ENCODE results near the gene PLXND1. TPM values are rescaled to one million over a fixed set of nuclear protein-coding genes. Genes with fewer than 3 reads are reported as not detected.

PLXND1 gene
- total and polyA plus RNA-seq, 2 donors from 2014 or later = 67.0 to 152 TPM

DNA sequence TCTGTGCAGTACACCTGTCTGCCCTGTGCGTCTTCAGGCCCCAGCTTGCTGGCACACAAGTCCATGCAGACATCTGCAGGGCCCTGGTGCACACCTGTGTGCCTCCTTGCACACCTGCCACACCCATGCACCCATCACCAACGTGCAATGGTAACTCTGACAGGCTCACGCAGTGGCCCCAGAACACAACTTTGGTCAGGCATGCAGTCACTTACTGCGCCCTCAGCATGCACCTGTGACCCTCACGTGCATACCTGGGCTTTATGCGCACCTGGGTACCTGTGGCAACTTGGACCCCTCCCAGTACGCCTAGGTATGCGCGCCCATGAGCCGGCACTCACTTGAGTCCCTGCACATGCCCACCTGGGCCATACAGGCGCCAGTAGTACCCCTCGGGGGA is 1.7 kb downstream of the PLXND1 start:
- Histone ChIP-seq H3K36me3 (ENCODE audit: control insufficient read depth in 2 of 3, insufficient read depth in 3 of 3, low read length in 3 of 3) (no peaks in the 10 kb centered on the region), H3K4me3 (ENCODE audit: low read length in 3 of 3) (peak overlapping the region; percentile 69 to 79 (median 79)), H3K27me3 (ENCODE audit: control insufficient read depth, insufficient read depth, low read length) (no peaks in the 10 kb centered on the region), H3K27ac (ENCODE audit: low read depth in 2 of 2, low read length in 2 of 2) (peak overlapping the region; percentile 47 to 74), H3K4me1 (ENCODE audit: control insufficient read depth in 2 of 3, insufficient read depth in 2 of 3, low read depth in 1 of 3, low read length in 3 of 3) (peaks cover 0 to 42% (median 9%) of the 10 kb centered on the region in 3 donors), H3K9ac (ENCODE audit: low read length in 3 of 3) (peak overlapping the region; percentile 48 to 71 (median 60)), H3K9me3 (ENCODE audit: control insufficient read depth in 2 of 3, insufficient read depth in 1 of 3, low read length in 3 of 3) (no peaks in the 10 kb centered on the region)
- peak in 1 of 5 donors; percentile 70 for DNase-seq
- TF ChIP-seq, protein P1, sequence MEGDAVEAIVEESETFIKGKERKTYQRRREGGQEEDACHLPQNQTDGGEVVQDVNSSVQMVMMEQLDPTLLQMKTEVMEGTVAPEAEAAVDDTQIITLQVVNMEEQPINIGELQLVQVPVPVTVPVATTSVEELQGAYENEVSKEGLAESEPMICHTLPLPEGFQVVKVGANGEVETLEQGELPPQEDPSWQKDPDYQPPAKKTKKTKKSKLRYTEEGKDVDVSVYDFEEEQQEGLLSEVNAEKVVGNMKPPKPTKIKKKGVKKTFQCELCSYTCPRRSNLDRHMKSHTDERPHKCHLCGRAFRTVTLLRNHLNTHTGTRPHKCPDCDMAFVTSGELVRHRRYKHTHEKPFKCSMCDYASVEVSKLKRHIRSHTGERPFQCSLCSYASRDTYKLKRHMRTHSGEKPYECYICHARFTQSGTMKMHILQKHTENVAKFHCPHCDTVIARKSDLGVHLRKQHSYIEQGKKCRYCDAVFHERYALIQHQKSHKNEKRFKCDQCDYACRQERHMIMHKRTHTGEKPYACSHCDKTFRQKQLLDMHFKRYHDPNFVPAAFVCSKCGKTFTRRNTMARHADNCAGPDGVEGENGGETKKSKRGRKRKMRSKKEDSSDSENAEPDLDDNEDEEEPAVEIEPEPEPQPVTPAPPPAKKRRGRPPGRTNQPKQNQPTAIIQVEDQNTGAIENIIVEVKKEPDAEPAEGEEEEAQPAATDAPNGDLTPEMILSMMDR (IDR thresholded peaks at IDR 0.05; ENCODE audit: borderline replicate concordance, extremely low read depth, insufficient read depth) = no peak
- intact Hi-C loops (cut with DNase I) = no loop called here
- no peak for FAIRE-seq

DNA sequence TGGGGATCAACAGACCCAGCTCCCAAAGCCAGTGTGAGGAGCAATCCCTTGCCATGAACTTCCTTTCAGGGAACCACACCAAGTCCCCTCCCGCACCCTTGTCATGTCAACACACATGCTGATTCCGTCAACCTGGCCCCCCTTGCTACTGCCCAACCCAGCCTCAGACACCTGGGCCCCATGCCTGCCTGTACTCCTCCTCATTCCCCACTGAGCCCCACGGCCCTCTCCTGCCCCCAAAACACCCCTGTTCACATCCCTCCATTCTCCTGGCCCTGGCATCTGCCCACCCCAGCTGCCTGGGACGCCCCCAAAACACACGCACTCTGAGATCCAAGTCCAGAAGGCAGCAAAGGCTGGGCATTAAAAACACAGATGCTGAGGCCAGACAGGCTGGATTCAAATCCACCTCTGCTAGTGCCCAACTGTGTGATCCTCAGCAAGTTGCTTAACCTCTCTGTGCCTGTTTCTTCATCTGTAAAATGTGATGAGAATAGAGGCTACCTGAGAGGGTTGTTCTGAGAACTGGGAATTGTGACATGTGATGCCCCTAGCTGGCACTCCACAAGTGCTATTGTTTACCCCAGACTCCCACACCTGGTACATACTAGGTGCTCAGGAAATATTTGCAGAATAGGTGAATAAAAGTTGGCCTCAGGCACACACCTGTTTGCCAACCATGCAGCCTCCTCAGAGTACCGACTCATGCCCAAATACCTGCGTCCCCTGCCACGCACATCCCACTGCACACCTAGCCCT is 2.3 kb downstream of the PLXND1 start:
- Histone ChIP-seq H3K4me1 (ENCODE audit: control insufficient read depth in 2 of 3, insufficient read depth in 2 of 3, low read depth in 1 of 3, low read length in 3 of 3) (peaks cover 0 to 44% (median 9%) of the 10 kb centered on the region in 3 donors), H3K9me3 (ENCODE audit: control insufficient read depth in 2 of 3, insufficient read depth in 1 of 3, low read length in 3 of 3) (no peaks in the 10 kb centered on the region), H3K36me3 (ENCODE audit: control insufficient read depth in 2 of 3, insufficient read depth in 3 of 3, low read length in 3 of 3) (no peaks in the 10 kb centered on the region), H3K27me3 (ENCODE audit: control insufficient read depth, insufficient read depth, low read length) (no peaks in the 10 kb centered on the region), H3K9ac (ENCODE audit: low read length in 3 of 3) (peak overlapping the region; percentile 39 to 71 (median 48)), H3K4me3 (ENCODE audit: low read length in 3 of 3) (peak overlapping the region; percentile 69 to 79 (median 79)), H3K27ac (ENCODE audit: low read depth in 2 of 2, low read length in 2 of 2) (peak overlapping the region; percentile 48 to 74)
- TF ChIP-seq, protein P1 (IDR thresholded peaks at IDR 0.05; ENCODE audit: borderline replicate concordance, extremely low read depth, insufficient read depth) = no peak
- FAIRE-seq = no peak
- intact Hi-C loops (cut with DNase I) = no loop called here
- DNase-seq = peak in 1 of 5 donors; percentile 53

DNA sequence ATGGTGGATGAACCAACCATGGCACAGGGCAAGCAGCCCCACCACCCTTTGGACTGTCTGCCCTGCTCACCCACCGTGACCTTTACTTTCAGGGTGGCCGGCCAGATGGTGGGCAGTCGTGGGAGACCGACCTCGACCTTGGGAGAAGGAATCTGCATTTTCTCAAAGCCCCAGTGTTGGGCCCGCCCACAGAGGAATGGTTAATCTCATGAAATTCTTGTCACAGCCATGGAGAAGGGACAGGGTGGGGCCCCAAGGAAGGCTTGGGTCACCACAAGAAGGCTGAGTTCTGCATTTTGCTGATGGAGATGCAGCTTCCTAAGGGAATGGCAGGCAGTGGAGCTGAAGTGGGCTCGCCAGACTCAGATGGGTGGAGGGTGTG is 2.9 kb downstream of the PLXND1 start:
- H3K36me3 ChIP-seq (ENCODE audit: control insufficient read depth in 2 of 3, insufficient read depth in 3 of 3, low read length in 3 of 3) = no peaks in the 10 kb centered on the region
- no peaks in the 10 kb centered on the region for H3K9me3 ChIP-seq (ENCODE audit: control insufficient read depth in 2 of 3, insufficient read depth in 1 of 3, low read length in 3 of 3)
- H3K4me1 ChIP-seq (ENCODE audit: control insufficient read depth in 2 of 3, insufficient read depth in 2 of 3, low read depth in 1 of 3, low read length in 3 of 3) = peaks cover 0 to 45% (median 7%) of the 10 kb centered on the region in 3 donors
- peak in 1 of 5 donors; percentile 29 for DNase-seq
- no peaks in the 10 kb centered on the region for H3K27me3 ChIP-seq (ENCODE audit: control insufficient read depth, insufficient read depth, low read length)
- intact Hi-C loops (cut with DNase I) = no loop called here
- peak overlapping the region; percentile 48 to 74 for H3K27ac ChIP-seq (ENCODE audit: low read depth in 2 of 2, low read length in 2 of 2)
- no peak for FAIRE-seq
- peak overlapping the region; percentile 69 to 79 (median 79) for H3K4me3 ChIP-seq (ENCODE audit: low read length in 3 of 3)
- peak overlapping the region in 2 of 3 donors; percentile 39 to 71 for H3K9ac ChIP-seq (ENCODE audit: low read length in 3 of 3)
- TF ChIP-seq, protein P1 (IDR thresholded peaks at IDR 0.05; ENCODE audit: borderline replicate concordance, extremely low read depth, insufficient read depth) = no peak

Data from kidney (tissue), 14 donors.